GM18907 (cell line): Measurements from ENCODE around the gene CDC34.

Experiments used
- ATAC-seq: cut with Tn5 transposase; IDR thresholded peaks from one replicate; pipeline ENCODE4 v1.9.1; 2021; ENCODE audit warnings: mild to moderate bottlenecking, moderate library complexity; ENCODE audit not compliant: unreplicated experiment

The CDC34 gene, protein sequence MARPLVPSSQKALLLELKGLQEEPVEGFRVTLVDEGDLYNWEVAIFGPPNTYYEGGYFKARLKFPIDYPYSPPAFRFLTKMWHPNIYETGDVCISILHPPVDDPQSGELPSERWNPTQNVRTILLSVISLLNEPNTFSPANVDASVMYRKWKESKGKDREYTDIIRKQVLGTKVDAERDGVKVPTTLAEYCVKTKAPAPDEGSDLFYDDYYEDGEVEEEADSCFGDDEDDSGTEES

DNA sequence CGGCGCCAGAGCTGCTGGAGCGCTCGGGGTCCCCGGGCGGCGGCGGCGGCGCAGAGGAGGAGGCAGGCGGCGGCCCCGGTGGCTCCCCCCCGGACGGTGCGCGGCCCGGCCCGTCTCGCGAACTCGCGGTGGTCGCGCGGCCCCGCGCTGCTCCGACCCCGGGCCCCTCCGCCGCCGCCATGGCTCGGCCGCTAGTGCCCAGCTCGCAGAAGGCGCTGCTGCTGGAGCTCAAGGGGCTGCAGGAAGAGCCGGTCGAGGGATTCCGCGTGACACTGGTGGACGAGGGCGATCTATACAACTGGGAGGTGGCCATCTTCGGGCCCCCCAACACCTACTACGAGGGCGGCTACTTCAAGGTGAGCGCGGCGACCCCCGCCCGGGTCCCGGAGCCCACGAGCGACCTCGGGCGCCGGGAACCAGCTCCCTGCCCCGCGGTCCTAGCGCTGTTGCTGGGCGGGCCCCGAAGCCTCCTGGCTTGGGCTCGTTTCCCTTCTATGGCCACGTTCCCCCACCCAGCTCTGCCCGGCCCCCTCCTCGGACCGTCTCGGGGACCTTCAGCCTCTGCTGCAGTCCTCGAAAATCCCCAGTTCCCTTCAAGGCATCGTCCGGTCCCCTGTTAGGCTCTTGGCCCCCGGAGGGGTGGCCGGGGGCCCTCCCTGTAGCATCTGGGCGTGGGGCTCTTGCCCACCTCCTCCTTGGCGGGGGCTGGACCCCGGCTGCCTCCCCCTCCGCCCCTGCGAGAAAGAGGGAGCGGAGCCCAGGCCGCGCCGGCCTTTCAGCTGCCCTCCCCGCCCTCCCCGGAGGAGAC is at the start of gene CDC34:
CDC34 (plus strand) TSS at position 8 of the 808 bp plus-strand sequence; CDS start at position 180, 172 bp downstream.
- peak; percentile 59 for ATAC-seq

DNA sequence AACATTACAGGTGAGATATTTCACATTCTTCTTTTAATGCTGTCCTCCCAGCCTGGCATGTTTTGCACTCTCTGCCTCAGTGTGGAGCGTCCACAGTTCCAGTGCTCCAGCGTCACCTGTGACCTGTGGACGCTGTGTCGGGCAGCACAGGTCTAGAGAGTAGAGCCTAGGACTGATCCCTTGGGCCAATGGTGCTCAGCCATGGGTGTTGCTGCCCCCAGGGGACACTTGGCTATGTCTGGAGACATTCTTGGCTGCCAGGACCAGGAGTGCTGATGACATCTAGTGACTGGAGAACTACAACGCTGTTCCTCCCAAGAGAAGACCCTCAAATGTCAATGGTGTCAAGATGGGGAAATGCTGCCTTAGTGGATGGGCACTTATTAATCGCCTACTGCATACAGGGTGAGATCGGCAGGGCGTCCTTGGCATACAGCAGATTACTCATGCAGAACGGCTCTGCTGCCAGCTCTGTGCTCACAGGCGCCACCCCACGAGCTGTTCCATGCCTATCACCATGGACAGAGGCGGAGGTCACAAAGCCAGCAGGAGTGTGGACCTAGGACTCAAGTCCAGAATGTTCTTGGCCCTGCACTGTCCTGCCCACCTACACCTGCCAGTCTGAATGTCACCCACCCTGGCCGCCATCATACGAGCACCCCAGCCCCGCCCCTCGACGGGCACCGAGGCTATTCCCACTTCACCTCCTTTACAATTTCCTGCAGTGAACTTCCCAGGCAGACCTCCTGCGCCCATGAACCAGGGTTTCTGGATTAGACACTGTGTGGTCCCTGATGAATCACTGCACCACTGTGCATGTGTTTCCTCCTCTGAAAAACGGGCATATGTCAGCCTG is 49.1 kb upstream of the CDC34 start:
- ATAC-seq, result no peak

DNA sequence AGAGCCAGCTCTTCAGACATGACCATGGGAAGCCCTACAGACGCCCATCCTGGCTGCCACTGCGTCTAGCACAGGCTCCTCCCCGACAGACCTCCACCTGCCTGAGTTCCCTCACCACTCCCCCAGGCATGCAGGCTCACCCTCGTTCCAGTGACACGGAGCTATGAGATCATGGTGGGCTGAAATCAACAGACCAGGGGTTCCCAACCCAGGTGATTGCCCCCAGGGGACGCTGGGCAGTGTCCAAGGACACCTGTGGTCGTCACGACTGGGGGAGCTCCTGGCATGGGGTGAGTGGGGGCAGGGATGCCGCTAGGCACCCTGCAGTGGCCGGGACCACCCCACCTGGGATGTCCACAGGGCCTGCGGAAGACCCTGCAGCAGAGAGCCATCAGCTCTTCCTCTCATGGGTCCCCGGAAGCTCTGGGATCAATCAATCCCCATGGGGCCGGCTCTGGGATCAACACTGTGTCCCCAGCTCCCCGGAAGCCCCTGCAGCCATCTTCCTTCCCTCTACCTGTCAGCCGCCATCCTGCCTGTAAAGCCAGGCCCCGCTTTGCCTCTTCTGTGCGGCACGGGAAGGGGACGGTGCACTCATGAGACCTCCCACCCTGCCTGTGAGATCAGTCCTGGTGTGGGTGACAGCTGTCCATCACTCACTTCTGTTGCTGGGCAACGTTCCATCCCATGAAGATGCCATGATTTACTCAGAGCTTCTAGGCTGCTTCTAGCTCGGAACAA is 48.1 kb upstream of the CDC34 start:
- no peak for ATAC-seq

DNA sequence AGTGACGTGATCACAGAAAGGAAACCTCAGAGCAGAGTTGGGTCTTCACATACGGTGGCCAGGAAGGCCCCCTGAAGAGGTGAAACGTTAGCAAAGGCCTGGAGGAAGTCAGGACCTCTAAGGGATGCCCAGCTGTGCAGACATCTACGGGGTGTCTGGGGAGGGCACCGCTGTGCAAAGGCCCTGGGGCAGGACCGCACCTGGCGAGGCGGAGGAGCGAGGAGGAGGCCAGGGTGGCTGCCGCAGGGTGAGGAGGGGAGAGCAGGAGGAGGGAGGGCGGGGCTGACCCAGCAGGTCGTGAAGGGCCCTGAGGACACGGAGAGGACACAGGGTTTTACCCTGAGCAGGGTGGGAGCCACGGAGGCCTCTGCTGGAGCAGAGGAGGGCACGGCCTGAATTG is 47.1 kb upstream of the CDC34 start:
- no peak for ATAC-seq

DNA sequence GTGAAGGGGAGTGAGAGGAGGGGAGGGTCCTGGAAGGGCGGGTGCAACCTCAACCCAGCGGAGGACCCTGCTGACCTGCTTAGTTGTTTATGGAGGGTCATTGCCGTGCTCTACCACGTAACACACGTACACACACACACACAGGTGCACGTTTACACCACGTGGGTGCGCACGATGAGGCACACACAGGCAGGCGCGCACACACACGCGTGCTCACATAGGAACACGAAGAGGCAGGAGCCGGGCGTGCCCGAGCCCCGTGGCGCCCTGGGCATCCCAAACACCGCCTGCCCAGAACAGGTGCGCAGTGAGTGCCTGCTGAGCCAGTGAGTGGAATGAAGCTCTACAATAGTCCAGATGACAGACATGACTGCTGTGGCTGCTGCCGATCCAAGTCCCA is 46.5 kb upstream of the CDC34 start:
- ATAC-seq, result no peak

DNA sequence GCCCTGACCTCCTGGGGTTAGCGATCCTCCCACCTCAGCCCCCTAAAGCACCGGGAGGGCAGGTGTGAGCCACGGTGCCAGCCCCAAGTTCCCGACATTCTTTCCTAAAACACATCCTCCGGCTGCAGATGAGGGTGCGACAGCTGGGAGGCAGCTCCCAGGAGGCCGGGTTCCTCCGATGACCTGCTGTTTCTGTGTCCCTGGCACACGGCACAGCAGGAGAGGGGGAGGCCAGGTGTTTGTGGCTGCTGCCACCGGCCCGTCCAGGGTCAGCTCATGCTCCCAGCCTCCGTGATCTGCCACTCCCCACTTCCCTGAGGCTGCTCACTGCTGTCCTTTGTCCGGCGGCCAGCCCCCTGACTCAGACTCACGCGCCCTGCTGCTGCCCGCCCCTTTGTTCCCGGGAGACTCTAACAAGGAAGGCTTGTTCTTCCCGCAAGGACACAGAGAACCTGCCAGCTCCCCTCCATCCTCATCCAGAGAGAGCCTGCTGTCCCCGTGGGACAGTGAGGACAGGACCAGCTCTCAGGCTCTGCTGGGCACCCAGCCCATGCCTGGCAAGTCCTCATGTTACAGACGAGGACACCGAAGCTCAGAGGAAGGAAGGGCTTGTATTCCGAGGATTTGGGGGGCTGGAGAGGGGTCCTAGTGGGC is 45.9 kb upstream of the CDC34 start:
- ATAC-seq, result no peak

DNA sequence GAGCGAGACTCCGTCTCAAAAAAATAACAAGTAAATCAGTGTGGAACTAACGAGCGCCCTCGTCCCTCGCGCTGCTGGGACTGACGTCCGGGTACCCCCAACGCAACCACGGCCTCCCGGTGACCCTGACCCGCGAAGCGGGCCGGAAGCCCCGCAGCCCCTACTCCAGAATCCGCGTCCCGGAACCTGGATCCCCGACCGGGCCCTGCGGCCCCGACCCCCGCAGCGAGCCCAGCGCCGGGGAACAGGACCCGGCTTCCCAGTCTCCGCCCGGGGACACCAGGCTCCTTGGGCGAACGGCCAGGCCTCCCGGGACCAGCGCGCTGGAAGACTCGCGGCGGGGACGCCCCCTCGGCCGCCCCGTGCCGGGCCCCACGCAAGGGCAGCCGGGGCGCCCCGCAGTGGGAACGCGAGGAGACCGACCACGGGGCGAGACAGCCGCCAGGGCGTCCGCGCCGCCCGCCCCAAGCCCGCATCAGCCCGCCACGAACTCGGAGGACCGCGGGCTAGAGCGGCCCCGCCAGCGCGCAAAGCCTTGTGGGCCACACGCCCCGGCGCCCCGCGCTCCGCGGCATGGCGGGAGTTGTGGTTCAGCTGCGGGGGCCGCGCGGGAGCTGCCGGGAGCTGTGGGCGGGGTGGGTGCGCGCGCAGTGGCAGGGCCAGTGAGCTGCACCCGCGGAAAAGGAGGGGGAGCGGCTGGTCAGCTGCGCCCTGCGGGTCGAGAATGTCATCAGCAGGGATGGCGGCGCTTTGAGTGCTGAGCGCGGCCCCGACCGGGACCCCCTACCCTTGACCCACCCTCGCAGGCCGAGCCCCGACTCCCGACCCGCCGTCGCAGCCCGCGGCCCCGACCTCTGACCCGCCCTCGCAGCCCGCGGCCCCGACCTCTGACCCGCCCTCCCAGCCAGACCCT is 42.8 kb upstream of the CDC34 start:
- ATAC-seq, result peak; percentile 80

DNA sequence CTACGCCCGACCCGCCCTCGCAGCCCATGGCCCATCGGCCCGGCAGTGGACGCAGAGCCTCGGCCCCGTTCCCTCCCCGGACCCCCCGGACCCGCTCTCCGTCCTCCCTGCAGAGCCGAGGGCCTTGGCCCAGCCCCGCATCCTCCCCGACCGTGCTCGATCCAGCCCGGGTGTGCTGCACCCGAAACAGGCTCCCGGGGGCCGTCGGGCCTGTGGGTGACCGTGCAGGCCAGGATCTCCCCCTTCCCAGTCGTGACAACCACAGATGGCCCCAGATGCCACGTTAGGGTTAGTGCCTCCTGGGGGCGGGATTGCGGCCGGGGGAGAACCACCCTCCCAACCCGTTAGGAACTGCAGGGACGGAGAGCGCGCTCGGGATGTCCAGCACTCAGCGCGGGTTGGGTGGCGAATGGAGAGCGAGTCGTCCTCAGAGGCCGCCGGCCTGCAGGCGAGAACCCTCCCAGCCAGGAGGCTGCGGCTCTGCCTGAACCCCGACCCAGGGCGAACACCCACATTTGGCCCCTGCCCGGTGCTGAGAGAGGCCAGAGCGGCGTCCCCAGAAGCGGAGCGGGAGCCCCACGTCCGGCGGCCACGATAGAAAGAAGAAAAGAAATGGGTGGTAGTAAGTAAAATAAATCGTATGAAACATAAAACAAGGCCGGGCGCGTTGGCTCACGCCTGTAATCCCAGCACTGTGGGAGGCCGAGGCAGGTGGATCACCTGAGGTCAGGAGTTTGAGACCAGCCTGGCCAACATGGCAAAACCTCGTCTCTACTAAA is 42.0 kb upstream of the CDC34 start:
- ATAC-seq, result no peak

DNA sequence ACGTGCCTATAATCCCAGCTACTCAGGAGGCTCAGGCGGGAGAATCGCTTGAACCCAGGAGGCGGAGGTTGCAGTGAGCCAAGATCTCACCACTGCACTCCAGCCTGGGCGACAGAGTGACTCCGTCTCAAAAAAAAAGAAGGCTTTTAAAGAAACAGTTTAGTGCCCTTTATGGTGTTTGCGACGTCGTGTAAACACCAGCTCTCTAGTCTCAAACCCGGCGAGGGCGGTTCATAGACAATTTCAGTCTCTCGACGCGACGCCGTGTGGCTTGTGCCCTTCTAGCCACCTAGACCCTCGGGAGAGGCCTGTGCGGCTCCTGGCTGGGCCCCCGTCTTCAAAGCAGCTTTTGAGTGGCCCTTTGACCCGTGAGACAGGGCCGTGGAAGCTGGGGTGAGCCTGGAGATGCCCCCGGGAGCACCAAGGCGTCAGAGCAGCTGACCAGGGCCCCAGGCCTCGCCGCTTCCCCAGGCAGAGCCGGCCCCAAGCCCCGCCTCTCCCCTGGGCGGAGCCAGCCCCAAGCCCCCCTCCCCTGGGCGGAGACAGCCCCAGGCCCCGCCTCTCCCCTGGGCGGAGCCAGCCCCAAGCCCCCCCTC is 40.3 kb upstream of the CDC34 start:
- no peak for ATAC-seq

DNA sequence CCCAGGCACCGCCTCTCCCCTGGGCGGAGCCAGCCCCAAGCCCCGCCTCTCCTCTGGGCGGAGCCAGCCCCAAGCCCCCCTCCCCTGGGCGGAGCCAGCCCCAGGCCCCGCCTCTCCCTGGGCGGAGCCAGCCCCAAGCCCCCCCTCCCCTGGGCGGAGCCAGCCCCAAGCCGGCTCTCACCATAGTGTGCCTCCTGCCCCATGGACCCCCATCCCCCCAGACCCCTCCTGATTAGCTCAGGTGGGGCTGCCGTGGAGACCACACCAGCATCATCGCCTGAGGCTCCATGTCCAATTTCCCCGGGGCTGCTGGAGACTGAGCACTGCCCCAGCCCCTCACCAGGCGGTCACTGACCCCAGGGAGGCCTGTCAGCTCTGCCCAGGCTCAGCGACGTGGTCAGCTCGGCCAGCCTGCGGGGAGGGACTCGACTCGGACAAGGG is 39.4 kb upstream of the CDC34 start:
- ATAC-seq, result no peak

DNA sequence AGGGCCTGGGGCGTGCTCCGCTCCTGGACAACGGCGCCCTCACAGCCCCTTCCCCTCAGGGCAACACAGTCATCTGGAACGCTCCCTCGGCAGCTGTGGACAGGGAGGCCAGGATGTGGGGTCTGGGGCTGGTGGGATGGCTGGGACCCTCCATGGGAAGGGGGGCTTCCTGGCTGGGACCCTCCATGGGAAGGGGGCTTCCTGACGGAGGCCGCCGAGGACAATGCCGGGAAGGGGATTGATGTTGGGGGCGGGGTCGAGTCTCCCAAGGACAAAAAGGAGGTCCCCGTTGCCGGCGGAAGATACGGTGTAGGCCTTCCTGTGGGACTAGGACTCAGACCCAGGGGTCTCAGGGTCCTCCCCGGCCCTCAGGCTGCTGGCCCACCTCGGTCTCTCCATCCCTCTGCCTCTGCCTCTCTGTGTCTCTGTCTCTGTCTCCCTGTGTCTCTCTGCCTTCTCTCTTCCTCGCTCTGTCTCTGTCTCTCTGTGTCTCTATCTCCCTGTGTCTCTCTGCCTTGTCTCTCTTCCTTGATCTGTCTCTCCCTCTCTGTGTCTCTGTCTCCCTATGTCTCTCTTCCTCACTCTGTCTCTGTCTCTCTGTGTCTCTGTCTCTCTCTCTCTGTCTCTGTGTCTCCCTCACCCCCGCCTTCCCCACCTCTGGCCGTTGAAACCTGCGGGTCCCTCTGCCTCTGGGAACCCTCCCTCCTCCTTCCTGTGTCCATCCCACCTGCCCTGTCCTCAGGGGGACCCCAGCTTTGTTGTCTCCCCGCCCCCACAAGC is 38.0 kb upstream of the CDC34 start:
- no peak for ATAC-seq

DNA sequence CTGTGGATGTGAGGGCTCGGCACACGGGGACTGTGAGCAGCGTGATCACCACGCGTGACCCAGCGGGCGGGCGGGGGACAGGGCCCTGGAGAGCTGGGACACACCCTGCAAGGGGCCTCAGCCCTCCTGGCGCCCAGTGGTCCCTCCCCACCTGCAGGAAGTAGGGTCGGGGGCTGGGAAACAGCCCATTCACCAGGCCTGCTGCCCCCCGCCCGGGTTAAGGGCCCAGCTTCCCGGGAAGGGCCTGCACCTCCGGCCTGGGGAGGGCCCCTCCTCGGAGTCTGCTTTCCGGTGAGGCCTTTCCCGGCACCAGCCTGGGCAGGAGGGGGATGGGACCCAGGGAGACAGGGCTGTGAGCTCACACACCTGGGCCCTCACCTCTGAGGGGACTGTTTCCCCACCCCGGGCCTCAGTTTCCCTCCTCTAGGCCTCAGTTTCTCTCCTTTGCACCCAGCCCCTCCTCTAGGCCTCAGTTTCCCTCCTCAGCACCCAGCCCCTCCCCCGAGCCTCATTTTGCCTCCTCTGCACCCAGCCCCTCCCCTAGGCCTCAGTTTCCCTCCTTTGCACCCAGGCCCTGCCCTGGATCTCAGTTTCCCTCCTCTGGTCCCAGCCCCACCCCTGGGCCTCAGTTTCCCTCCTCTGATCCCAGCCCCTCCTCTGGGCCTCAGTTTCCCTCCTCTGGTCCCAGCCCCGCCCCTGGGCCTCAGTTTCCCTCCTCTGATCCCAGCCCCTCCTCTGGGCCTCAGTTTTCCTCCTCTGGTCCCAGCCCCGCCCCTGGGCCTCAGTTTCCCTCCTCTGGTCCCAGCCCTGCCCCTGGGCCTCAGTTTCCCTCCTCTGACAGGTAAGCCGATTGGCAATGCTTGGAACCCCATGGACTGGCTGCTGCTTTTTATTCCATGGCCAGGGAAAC is 37.1 kb upstream of the CDC34 start:
- ATAC-seq, result no peak

DNA sequence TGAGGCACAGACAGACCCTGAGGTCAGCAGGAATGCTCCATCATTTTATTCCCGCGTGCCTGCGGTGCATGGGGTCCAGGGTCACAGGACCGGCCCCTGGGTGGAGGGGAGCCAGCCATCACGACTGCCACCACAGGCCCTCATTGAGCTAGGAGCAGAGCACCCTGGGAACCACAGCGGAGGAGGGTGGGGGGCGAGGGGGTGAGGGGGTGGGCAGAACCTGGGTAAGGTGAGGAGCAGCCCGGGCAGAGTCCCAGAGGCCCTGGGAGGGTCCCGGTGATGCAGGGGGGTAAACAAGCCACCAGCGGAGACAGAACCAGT is 36.5 kb upstream of the CDC34 start:
- ATAC-seq, result no peak

DNA sequence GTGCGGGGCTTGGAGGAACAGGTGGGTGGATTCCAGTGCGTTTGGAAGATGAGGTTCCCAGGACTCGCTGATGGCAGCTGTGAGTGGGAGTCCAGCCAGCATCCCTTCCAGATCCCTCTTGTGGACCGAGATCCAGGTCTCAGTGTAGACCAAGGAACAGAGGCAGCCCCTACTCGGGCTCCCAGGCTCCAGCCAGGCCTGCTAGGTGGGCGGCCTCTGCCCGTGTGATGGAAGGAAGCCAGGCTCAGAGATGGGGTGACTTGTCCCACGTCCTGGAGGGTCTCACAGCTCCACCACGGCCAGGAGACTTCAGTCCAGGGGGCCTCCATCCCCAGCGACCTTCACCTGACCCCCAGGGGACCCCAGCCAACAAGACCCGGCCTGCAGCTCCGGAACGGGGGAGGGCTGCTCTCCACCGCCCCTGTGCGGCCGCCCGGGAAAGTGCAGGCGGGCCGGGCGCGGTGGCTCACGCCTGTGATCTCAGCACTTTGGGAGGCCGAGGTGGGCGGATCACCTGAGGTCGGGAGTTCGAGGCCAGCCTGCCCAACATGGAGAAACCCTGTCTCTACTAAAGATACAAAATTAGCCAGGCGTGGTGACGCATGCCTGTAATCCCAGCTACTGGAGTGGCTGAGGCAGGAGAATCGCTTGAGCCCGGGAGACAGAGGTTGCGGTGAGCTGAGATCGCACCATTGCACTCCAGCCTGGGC is 36.0 kb upstream of the CDC34 start:
- ATAC-seq, result no peak

DNA sequence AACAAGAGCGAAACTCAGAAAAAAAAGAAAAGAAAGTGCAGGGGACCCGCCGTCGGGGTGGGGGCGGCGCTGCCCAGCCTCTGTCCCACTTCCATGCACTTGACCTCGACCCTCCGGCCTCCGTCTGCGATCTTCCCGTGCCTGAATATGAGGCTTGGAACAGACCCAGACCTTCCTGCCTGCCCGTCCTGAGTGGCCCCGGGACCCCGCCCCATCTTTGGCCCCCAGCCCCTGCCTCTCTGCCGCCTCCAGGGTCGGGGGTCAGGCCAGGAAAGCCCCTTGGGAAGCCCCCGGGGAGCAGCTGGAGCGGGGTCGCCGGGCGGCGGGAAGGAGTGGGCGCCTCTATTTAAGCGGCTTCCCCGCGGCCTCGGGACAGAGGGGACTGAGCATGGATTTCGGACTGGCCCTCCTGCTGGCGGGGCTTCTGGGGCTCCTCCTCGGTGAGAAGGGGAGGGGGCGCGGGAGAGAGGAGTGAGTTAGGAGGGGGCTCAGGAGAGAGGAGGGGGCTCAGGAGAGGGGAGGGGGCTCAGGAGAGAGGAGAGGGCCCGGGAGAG is 35.4 kb upstream of the CDC34 start, which contains the start of gene MADCAM1:
MADCAM1 (plus strand) TSS at position 375 of the 554 bp plus-strand sequence; CDS start at position 389, 14 bp downstream.
- no peak for ATAC-seq
